HepG2 (cell line): ENCODE data around the gene RGS14. TPM values are rescaled to one million over a fixed set of nuclear protein-coding genes. Genes with fewer than 3 reads are reported as not detected.

Source experiments
- ATAC-seq: fragments of 200-7000 bp; cut with Tn5 transposase; 3 replicates; pipeline ENCODE4 v1.9.1; 2020; ENCODE audit warnings: mild to moderate bottlenecking, moderate library complexity
- BruUV-seq: library from RNA; stranded (reverse); fragments of 400-500 nt; replicated peaks from 2 replicates; lab custom pipeline; 2021; lab: Mats Ljungman, UMichigan
- CTCF ChIA-PET: fragments of 300-600 bp; formaldehyde crosslinking; extraction: SDS; loops from one replicate; lab custom pipeline; 2021; ENCODE audit warnings: low total read pairs, inconsistent platforms, low intra/inter-chr PET ratio; lab: Yijun Ruan, JAX
- POLR2A ChIA-PET: fragments of 350-600 bp; sonication (Branson Sonifier 250); formaldehyde crosslinking; loops from one replicate; lab custom pipeline; 2020; ENCODE audit warnings: antibody characterized with exemption, inconsistent platforms; lab: Yijun Ruan, JAX
- DNase-seq: peaks from one replicate; pipeline ENCODE4 v3.0.0-alpha.2; 2015; ENCODE audit warnings: low spot score
- FAIRE-seq: peaks from 3 replicates; lab custom pipeline; 2011; peaks lifted over from hg19 to GRCh38; lab: Jason Lieb, UNC
- H2AFZ ChIP-seq: one replicate; pipeline ENCODE4 v1.6.1; 2011; ENCODE audit warnings: low read length, inconsistent platforms
- H3K27ac ChIP-seq: fragments of 300-600 bp; 3 replicates; pipeline ENCODE4 v1.8.0; 2011; ENCODE audit warnings: mixed run types, mild to moderate bottlenecking, mixed read lengths, low read length, inconsistent platforms; ENCODE audit not compliant: insufficient read depth; ENCODE audit errors: extremely low read length
- H3K27me3 ChIP-seq, 2 experiments: fragments of 200-600 bp in 1 of 2; 2 replicates in 1 of 2; 3 replicates in 1 of 2; pipeline versions ENCODE4 v1.6.0 to v1.8.0; 2011; ENCODE audit warnings: low read length in 2 of 2, mild to moderate bottlenecking in 2 of 2, moderate library complexity in 2 of 2, inconsistent platforms in 1 of 2; ENCODE audit not compliant: insufficient read depth in 2 of 2, control insufficient read depth in 1 of 2
- H3K36me3 ChIP-seq, 2 experiments: fragments of 200-600 bp in 1 of 2; replicated peaks in 1 of 2; 2 replicates in 1 of 2; 3 replicates in 1 of 2; pipeline versions ENCODE4 v1.5.1 to v1.8.0; 2011; ENCODE audit warnings: low read length in 2 of 2, inconsistent platforms in 1 of 2; ENCODE audit not compliant: insufficient read depth in 2 of 2, control insufficient read depth in 1 of 2
- H3K4me1 ChIP-seq: 2 replicates; pipeline ENCODE4 v1.5.1; 2012; ENCODE audit warnings: low read length, inconsistent platforms; ENCODE audit not compliant: insufficient read depth
- H3K4me2 ChIP-seq: 2 replicates; pipeline ENCODE4 v1.6.0; 2011; ENCODE audit warnings: low read depth, low read length, inconsistent platforms
- H3K4me3 ChIP-seq, 3 experiments: fragments of 200-600 bp in 1 of 3; sonication (generic), shearing (Covaris generic) in 1 of 3; replicated peaks in 1 of 3; 2 replicates each; pipeline ENCODE4 v1.5.1; 2011 to 2016; ENCODE audit warnings: low read length in 3 of 3, inconsistent platforms in 2 of 3, low read depth in 2 of 3, mild to moderate bottlenecking in 2 of 3, control low read depth in 1 of 3, mixed read lengths in 1 of 3; ENCODE audit not compliant: insufficient read depth in 1 of 3
- H3K79me2 ChIP-seq: one replicate; pipeline ENCODE4 v1.6.1; 2011; ENCODE audit warnings: low read length, inconsistent platforms; ENCODE audit not compliant: insufficient read depth
- H3K9ac ChIP-seq: 2 replicates; pipeline ENCODE4 v1.6.0; 2011; ENCODE audit warnings: mild to moderate bottlenecking, low read depth, low read length, inconsistent platforms; ENCODE audit not compliant: insufficient read depth
- H3K9me3 ChIP-seq: 2 replicates; pipeline ENCODE4 v1.5.1; 2012; ENCODE audit warnings: mild to moderate bottlenecking, low read length
- H4K20me1 ChIP-seq: 2 replicates; pipeline ENCODE4 v1.6.0; 2011; ENCODE audit warnings: inconsistent platforms, mild to moderate bottlenecking, low read length, moderate library complexity; ENCODE audit not compliant: insufficient read depth
- ARID4A ChIP-seq: sonication (generic); formaldehyde crosslinking; IDR thresholded peaks from 2 replicates; pipeline ENCODE4 v1.5.0; 2020; ENCODE audit warnings: mild to moderate bottlenecking, missing genetic modification reagents, borderline replicate concordance
- EHMT2 ChIP-seq: fragments of 200-600 bp; sonication (generic); IDR thresholded peaks from 2 replicates; pipeline ENCODE4 v1.7.0; 2017; ENCODE audit warnings: antibody characterized with exemption, low read depth, low read length, borderline replicate concordance
- ELF4 ChIP-seq: sonication (generic); formaldehyde crosslinking; IDR thresholded peaks from 2 replicates; pipeline ENCODE4 v1.5.0; 2020; ENCODE audit warnings: missing genetic modification reagents, mild to moderate bottlenecking, moderate library complexity, borderline replicate concordance
- KAT8 ChIP-seq: IDR thresholded peaks from 2 replicates; pipeline ENCODE4 v1.6.1; 2016; ENCODE audit warnings: missing genetic modification reagents, missing compliant biosample characterization
- NR0B2 ChIP-seq: sonication (generic); formaldehyde crosslinking; IDR thresholded peaks from 2 replicates; pipeline ENCODE4 v1.4.0; 2020; ENCODE audit warnings: mild to moderate bottlenecking, missing genetic modification reagents
- NR2F2 ChIP-seq: IDR thresholded peaks from 2 replicates; pipeline ENCODE4 v1.6.1; 2012; ENCODE audit warnings: low read depth, inconsistent platforms, borderline replicate concordance
- RERE ChIP-seq: IDR thresholded peaks from 2 replicates; pipeline ENCODE4 v1.6.1; 2016; ENCODE audit warnings: low read depth, missing genetic modification reagents, missing compliant biosample characterization
- ZNF138 ChIP-seq: sonication (generic); formaldehyde crosslinking; IDR thresholded peaks from 2 replicates; pipeline ENCODE4 v1.5.0; 2020; ENCODE audit warnings: mild to moderate bottlenecking, low read depth, missing genetic modification reagents
- ZNF333 ChIP-seq: sonication (generic); formaldehyde crosslinking; IDR thresholded peaks from 2 replicates; pipeline ENCODE4 v1.4.0; 2020; ENCODE audit warnings: mild to moderate bottlenecking, missing genetic modification reagents, borderline replicate concordance
- ZNF430 ChIP-seq: sonication (generic); formaldehyde crosslinking; IDR thresholded peaks from 2 replicates; pipeline ENCODE4 v1.9.0; 2021; ENCODE audit warnings: mild to moderate bottlenecking, missing genetic modification reagents
- ZNF569 ChIP-seq: sonication (generic); formaldehyde crosslinking; IDR thresholded peaks from 2 replicates; pipeline ENCODE4 v1.5.0; 2020; ENCODE audit warnings: mild to moderate bottlenecking, missing genetic modification reagents, moderate library complexity, borderline replicate concordance
- ZNF777 ChIP-seq: sonication (generic); formaldehyde crosslinking; IDR thresholded peaks from 2 replicates; pipeline ENCODE4 v1.4.0; 2020; ENCODE audit warnings: missing genetic modification reagents
- WGBS: methylation state at CpG from one replicate; pipeline ENCODE4 v1.1.6; 2017; ENCODE audit warnings: low lambda C conversion rate; 5-methylcytosine and 5-hydroxymethylcytosine counted together
- in situ Hi-C: cut with HindIII; loops from 2 replicates; pipeline ENCODE4 v1.10.0; 2017; ENCODE audit warnings: low pct_unique_long_range_greater_than_20kb; ENCODE audit not compliant: extremely low pct_ligation_motif_present
- intact Hi-C: fragments of 100-400 bp; cut with micrococcal nuclease; formaldehyde crosslinking; loops from one replicate; pipeline ENCODE4 v1.10.0; 2022; ENCODE audit not compliant: unreplicated experiment
- polyA plus RNA-seq, 8 experiments: library from polyadenylated mRNA; depleted of rRNA in 3 of 8; stranded (reverse) in 7 of 8; unstranded in 1 of 8; fragments of >200 nt; fragmentation: Illumina TruSeq in 4 of 8; extraction: Trizol in 4 of 8; gene quantifications; 2 replicates each; pipeline versions ENCODE4 v1.2.1 to v1.2.3, GENCODE V29; 2011 to 2016; ENCODE audit warnings: low read depth in 4 of 8, missing spikeins in 1 of 8, mixed read lengths in 1 of 8; ENCODE audit not compliant: insufficient read depth in 1 of 8
- total RNA-seq, 5 experiments: library from RNA; depleted of rRNA; stranded (reverse); fragments of >200 nt; fragmentation: Illumina TruSeq; extraction: Trizol; gene quantifications; 2 replicates each; pipeline ENCODE4 v1.2.3, GENCODE V29; 2016; ENCODE audit warnings: low read depth in 1 of 5

The RGS14 gene
- total and polyA plus RNA-seq, 2 of the 13 experiments (the other 11 are each of a cell fraction or from before 2014, with no cell fraction given), result 11.1 to 17.2 TPM

- CTCF ChIA-PET, result interaction anchor here (1.1 to 1.2 kb wide), 2 partner anchors 8 to 129 kb away, joined by 3 read pairs; no protein-coding TSS in a partner anchor
- Histone ChIP-seq H3K27ac (peak overlapping the region; percentile 98), H3K9me3 (no peaks in the 10 kb centered on the region), H2AFZ (no peak overlapping the region), H3K9ac (peak overlapping the region; percentile 71), H3K27me3 (no peaks in the 10 kb centered on the region), H3K4me1 (peaks cover 61% of the 10 kb centered on the region), H3K36me3 (peaks cover 2 to 21% of the 10 kb centered on the region in 2 experiments; a peak in 2 of 5 replicates), H3K79me2 (peaks cover 8% of the 10 kb centered on the region), H3K4me2 (peak overlapping the region; percentile 95), H4K20me1 (no peaks in the 10 kb centered on the region), H3K4me3 (peak overlapping the region in 1 of 3 experiments; percentile 57; a peak in 4 of 6 replicates)
- in situ Hi-C loops, result no loop called here
- intact Hi-C loops, result loop anchor here (5.0 kb wide), 1 partner anchor 121 kb away; the partner anchor contains the start of gene PRR7
- DNase-seq, result peak; percentile 87
- 0% methylated on average over 1 of the region's 1 CpG for WGBS
- POLR2A ChIA-PET, result interaction anchor here (1.1 to 2.1 kb wide), 9 partner anchors 10 to 100 kb away, joined by 3 to 24 read pairs (median 10); partner anchors contain the start of genes GRK6 and LMAN2
- peak; percentile 82 for ATAC-seq
- peak; percentile 90 for FAIRE-seq
- BruUV-seq, result TSS peak; percentile 22
- TF ChIP-seq ELF4 (CRISPR knock-in tag), result no peak
- TF ChIP-seq ZNF569 (CRISPR knock-in tag), result no peak
- TF ChIP-seq NR2F2, result peak; percentile 46; the same call in 1 of the 2 replicates
- TF ChIP-seq KAT8 (CRISPR knock-in tag), result 0 out of 2 replicates have a peak, but pooled peaks have one; percentile 17
- no peak for TF ChIP-seq ZNF430 (CRISPR knock-in tag)
- TF ChIP-seq NR0B2, result no peak
- peak; percentile 44; the same call in 1 of the 2 replicates for TF ChIP-seq ARID4A
- no peak for TF ChIP-seq EHMT2
- no peak for TF ChIP-seq ZNF777
- no peak for TF ChIP-seq ZNF333 (CRISPR knock-in tag)
- no peak for TF ChIP-seq RERE (CRISPR knock-in tag)
- no peak for TF ChIP-seq ZNF138
Observed at GRCh38 chr5:177325868-177326381, 31.8 kb upstream of the RGS14 start.
